Measurements from ENCODE around the gene MACO1. TPM values are rescaled to one million over a fixed set of nuclear protein-coding genes. Genes with fewer than 3 reads are reported as not detected.

The MACO1 gene
- total and polyA plus RNA-seq, 2 of the 8 experiments (the other 6 are each of a cell fraction or from before 2014, with no cell fraction given), result 3.5 to 15.1 TPM

DNA sequence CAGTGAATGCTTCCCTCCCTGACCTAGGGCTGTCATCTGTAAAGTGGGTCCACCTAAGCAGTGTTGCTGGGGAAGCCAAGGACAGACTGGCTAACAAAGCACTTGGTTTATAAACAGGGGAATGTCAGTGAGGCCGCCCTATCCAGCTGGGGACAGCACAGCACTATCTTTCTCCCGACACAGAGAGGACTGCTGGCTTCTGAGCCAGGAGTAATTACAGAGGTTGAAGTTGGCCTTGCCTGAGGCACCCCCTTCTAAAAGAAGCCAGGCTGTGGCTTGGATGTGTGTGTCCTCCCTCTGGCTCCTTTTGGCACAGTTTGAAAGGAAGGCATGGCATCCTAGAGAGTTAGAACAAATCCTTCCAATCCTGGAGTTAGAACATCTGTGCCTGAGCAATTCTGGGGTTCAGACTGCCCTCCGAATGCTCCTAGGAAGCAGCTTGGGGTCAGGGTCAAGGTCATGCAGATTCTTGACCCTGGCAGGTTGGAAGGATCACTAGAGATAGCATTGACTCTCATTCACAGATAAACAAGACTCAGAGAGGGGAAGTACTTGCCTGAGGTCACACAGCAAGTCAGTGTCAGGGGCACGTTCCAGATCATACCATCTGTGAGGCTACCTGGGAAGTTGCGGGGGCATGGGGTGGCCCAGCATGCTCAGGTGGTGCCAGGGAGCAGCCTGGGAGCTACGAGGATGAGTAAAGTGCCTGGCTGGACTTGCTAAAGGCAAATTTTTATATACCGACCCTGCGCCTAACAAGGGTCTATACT is 111.4 kb downstream of the MACO1 start:
- TF ChIP-seq CBX5 (IDR thresholded peaks at IDR 0.05; ENCODE audit: low read depth, low read length) (no peak), CBX8 (IDR thresholded peaks at IDR 0.05; ENCODE audit: borderline replicate concordance, low read depth, low read length) (no peak), NRF1 (IDR thresholded peaks at IDR 0.05; ENCODE audit: low read depth, low read length) (no peak)
- 84% methylated on average over 8 of the region's 8 CpGs; no CpG with 5 or more reads in 1 of the 2 experiments for WGBS, 2 experiments (ENCODE audit: extremely low coverage in 1 of 2, insufficient coverage in 1 of 2, insufficient read length in 1 of 2, insufficient replicate concordance in 2 of 2, low coverage in 1 of 2, low lambda C conversion rate in 2 of 2, missing lambda C conversion rate in 1 of 2)

More for the DNA sequence above, 111.4 kb downstream of the MACO1 start:
- Histone ChIP-seq H3K4me1 (replicated peaks in 1 of 4; ENCODE audit: control insufficient read depth in 3 of 4, insufficient read depth in 4 of 4, low read length in 3 of 4) (peaks cover 0 to 14% (median 7%) of the 10 kb centered on the region in 4 experiments; a peak in 6 of 7 replicates), H3K4ac (replicated peaks; ENCODE audit: insufficient read length, low read depth, low read length) (no peak overlapping the region), H4K91ac (replicated peaks; ENCODE audit: insufficient read length, low read length) (no peak overlapping the region), H3K79me1 (ENCODE audit: low read depth, low read length) (no peaks in the 10 kb centered on the region; the same call in 1 of the 2 replicates), H4K8ac (ENCODE audit: extremely low read depth, insufficient read depth, low read length) (no peak overlapping the region), H3K18ac (ENCODE audit: extremely low read depth, low read length) (no peak overlapping the region), H3K4me2 (ENCODE audit: insufficient read depth in 1 of 2, low read depth in 2 of 2, low read length in 2 of 2) (no peak overlapping the region), H2BK120ac (replicated peaks; ENCODE audit: low read depth, low read length) (no peak overlapping the region), H3K14ac (ENCODE audit: insufficient read length) (no peak overlapping the region), H4K20me1 (replicated peaks in 1 of 2; ENCODE audit: control insufficient read depth in 1 of 2, insufficient read depth in 2 of 2, low read length in 2 of 2) (peaks cover 2 to 6% of the 10 kb centered on the region in 2 experiments), H3K27ac (ENCODE audit: low read depth, low read length) (no peak overlapping the region), H4K5ac (ENCODE audit: insufficient read length, low read depth, low read length) (no peak overlapping the region), H2BK20ac (ENCODE audit: low read length) (no peak overlapping the region), H2AK5ac (ENCODE audit: low read depth, low read length) (no peak overlapping the region), H3K9me3 (ENCODE audit: insufficient read depth in 2 of 2, low read depth in 1 of 2, low read length in 1 of 2) (no peaks in the 10 kb centered on the region), H2BK5ac (ENCODE audit: low read depth, low read length) (no peak overlapping the region), H3K56ac (replicated peaks; ENCODE audit: insufficient read length, low read depth, low read length) (no peak overlapping the region), H2BK12ac (ENCODE audit: low read depth, low read length) (no peak overlapping the region), H3K79me2 (ENCODE audit: control insufficient read depth in 1 of 2, insufficient read depth in 2 of 2, low read length in 2 of 2) (no peaks in the 10 kb centered on the region), H3K4me3 (ENCODE audit: extremely low read depth in 1 of 4, insufficient read depth in 2 of 4, low read depth in 3 of 4, low read length in 4 of 4) (no peak overlapping the region), H2AFZ (ENCODE audit: low read length) (no peak overlapping the region), H3K23me2 (ENCODE audit: low read depth, low read length) (peaks cover 5% of the 10 kb centered on the region; the same call in 1 of the 2 replicates), H3K27me3 (replicated peaks in 1 of 4; ENCODE audit: control insufficient read depth in 3 of 4, extremely low read depth in 1 of 4, insufficient read depth in 3 of 4, low read length in 3 of 4) (peaks cover 0 to 5% (median 3%) of the 10 kb centered on the region in 4 experiments; a peak in 5 of 7 replicates), H3K9ac (replicated peaks in 1 of 4; ENCODE audit: extremely low read depth in 1 of 4, low read depth in 3 of 4, low read length in 3 of 4) (no peak overlapping the region), H3K23ac (ENCODE audit: insufficient read length) (no peak overlapping the region), H3K36me3 (ENCODE audit: control insufficient read depth in 2 of 4, insufficient read depth in 4 of 4, low read length in 3 of 4) (no peaks in the 10 kb centered on the region), H2BK15ac (ENCODE audit: low read length) (no peak overlapping the region)
- ChIA-PET CTCF (ENCODE audit: partially characterized antibody) (interaction anchor here (0.5 to 2.6 kb wide), 4 partner anchors 22 to 1343 kb away, joined by 3 to 10 read pairs (median 6); no protein-coding TSS in a partner anchor), POLR2A (ENCODE audit: partially characterized antibody) (interaction anchor here (1.3 kb wide), 1 partner anchor 30 kb away, joined by 4 read pairs; no protein-coding TSS in a partner anchor)
- no peak for DNase-seq (ENCODE audit: low read depth in 1 of 2, low spot score in 2 of 2)
- FAIRE-seq, result no peak
